GM21515 (cell line): ENCODE results near the gene DLG4.

Experiments used
- ATAC-seq: cut with Tn5 transposase; IDR thresholded peaks from one replicate; pipeline ENCODE4 v1.9.1; 2021; ENCODE audit not compliant: unreplicated experiment

The DLG4 gene

GRCh38 chr17:7233701-7234082 is 14.1 kb upstream of the DLG4 start:
- ATAC-seq: peak; percentile 0

GRCh38 chr17:7232114-7232513 is 12.5 kb upstream of the DLG4 start:
- no peak for ATAC-seq

DNA sequence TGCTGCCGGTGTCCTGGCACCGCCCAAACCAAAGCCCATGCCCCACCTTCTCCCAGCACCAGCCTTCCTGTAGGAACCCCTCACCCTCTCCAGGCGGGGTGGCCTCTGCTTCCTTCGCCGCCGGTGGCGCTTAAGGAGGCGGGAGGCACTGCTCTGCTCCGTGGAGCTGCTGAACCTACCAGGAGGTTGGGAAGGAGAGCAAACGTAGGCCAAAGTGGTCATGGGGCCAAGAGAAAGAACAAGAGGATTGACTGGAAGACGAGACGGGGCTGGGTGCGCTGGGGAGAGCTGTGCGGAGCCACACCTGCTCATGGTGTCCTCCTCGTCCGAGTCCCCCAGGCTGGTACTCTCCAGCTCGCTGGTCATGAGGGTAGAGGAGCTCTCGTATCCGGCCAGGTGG is 9.9 kb upstream of the DLG4 start:
- no peak for ATAC-seq

GRCh38 chr17:7228920-7229319 is 9.3 kb upstream of the DLG4 start:
- no peak for ATAC-seq

GRCh38 chr17:7226721-7227710 is 7.4 kb upstream of the DLG4 start:
- ATAC-seq: no peak

DNA sequence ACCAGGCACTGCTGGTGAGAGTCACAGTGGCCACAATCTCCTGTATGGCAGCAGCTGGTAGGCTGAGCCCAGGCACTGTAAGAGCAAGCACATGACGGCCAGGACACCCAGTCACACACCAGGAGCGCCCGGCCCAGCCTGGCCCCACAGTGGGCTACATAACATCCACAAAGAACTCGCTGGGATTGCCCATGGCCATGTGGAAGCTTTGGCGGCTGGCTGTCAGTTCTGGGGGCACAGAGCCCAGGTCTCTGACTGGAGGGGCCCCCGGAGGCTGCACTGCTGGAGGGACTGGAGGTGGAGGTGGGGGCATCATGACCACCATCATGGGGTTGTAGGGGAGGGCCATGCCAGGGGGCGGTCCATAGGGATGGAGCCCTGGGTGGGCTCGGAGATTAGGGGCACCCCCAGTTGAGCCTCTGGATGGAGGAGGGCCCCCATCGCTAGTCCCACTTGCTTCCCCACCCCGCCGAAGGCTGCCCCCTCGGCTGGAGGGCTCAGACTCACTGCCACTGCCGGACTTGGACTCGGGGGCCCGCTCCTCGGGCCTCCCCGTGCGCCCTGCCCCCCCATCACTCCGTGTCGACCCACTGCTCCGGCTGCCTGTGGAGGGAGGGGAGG is 6.2 kb upstream of the DLG4 start:
- no peak for ATAC-seq

DNA sequence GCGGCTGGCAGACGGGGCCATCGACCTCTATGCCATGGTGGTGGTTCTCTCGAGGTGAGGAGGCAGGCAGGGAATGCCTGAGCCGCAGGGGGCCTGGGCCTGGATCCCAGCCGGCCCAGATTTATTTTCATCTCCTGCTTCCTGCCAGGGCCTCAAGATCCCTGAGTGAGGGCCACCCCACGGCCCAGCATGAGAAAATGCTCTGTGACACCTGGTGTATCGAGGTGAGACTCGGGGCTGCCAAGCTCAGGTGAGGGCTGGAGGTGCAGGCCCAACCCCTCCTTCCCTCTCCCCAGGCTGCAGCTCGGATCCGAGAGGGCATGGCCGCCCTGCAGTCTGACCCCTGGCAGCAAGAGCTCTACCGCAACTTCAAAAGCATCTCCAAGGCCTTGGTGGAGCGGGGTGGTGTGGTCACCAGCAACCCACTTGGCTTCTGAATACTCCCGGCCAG is 5.0 kb upstream of the DLG4 start:
- ATAC-seq: no peak

GRCh38 chr17:7224110-7224509 is 4.5 kb upstream of the DLG4 start:
- ATAC-seq: no peak

DNA sequence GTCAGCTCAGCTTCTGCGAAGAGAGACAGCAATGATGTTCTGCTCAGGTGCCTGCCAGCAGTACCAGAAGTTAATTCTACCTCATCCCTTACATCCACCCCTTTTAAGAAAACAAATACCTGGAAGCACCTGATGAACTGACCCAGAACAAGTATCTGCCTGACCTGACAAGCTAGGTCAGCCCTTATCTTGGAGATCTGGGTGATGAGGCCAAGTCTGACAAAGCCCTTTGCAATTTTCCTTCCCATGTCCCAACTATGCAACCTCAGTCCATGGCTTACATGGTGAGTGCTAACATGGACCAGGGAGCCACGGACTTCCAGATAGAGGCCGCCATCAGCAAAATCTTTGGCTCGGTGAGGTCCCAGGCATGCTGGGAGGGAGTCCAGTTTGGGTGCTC is 3.7 kb upstream of the DLG4 start:
- ATAC-seq: no peak

DNA sequence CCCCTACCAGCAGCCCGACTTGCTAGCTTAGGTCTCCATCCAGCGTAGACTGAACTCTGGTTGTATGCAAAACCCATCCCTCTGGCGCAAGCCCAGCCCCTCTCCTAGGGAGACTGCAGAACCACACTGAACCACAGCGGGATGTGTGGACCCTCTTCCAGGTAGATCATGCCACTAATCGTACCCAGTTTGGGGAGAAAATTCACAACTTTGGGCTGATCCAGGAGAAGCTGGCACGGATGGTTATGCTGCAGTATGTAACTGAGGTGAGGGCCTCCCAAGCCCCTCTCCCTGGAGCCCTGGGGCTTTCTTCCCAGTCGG is 3.3 kb upstream of the DLG4 start:
- no peak for ATAC-seq

DNA sequence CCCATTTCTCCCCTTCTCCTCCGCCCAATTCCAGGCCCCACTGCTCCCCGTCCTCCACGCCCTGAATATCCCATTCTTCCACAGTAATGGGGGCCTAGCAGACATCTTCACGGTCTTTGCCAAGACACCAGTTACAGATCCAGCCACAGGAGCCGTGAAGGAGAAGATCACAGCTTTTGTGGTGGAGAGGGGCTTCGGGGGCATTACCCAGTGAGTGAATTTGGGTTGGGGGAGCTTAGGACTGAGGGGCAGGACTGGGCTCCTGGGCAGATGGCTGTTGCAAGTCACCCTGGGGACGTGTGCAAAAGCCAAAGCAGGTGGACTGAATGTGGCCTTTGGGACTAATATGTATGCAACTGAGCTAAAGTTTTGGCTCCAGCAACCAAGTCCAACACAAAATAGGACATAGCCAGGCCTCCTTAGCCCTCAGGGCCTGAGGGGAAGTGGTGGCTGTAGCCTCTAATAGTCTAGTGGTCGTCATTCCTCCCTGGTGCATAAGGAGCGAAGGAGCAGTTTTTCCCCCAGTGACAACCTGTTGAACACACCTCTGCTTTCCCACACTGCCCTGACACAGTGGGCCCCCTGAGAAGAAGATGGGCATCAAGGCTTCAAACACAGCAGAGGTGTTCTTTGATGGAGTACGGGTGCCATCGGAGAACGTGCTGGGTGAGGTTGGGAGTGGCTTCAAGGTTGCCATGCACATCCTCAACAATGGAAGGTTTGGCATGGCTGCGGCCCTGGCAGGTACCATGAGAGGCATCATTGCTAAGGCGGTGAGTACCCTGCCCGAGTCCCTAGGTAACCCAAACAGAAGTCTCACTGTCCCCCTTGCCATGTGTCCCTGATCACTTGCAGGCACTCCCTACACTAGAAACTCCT is 2.7 kb upstream of the DLG4 start:
- ATAC-seq: no peak

DNA sequence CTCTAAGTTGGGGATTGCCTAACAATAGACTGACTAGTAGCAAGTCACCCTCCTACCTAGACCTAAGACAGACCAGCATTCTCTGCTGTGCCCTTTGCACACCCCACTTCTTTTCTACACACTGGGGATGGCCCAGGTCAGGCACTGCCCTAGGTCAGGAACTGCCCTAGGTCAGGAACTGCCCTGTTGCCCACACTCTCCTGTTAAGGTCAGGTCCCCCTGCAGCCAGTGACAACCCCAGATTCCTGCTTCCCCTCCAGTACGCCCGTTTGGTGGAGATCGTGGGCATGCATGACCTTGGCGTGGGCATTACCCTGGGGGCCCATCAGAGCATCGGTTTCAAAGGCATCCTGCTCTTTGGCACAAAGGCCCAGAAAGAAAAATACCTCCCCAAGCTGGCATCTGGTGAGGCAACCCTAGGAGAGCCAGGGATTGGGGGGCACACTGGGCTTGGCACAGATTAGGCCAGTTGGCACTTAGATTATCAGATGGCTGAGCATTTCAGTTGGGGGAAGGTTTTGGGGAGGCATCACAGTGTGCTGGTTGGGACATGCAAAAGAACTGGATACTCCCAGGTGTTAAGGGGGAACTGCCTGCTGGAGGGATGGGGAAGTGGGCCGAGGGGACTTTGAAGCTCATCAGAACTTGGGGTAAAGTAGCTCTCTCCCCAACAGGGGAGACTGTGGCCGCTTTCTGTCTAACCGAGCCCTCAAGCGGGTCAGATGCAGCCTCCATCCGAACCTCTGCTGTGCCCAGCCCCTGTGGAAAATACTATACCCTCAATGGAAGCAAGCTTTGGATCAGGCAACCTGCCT is 1.8 kb upstream of the DLG4 start:
- no peak for ATAC-seq

DNA sequence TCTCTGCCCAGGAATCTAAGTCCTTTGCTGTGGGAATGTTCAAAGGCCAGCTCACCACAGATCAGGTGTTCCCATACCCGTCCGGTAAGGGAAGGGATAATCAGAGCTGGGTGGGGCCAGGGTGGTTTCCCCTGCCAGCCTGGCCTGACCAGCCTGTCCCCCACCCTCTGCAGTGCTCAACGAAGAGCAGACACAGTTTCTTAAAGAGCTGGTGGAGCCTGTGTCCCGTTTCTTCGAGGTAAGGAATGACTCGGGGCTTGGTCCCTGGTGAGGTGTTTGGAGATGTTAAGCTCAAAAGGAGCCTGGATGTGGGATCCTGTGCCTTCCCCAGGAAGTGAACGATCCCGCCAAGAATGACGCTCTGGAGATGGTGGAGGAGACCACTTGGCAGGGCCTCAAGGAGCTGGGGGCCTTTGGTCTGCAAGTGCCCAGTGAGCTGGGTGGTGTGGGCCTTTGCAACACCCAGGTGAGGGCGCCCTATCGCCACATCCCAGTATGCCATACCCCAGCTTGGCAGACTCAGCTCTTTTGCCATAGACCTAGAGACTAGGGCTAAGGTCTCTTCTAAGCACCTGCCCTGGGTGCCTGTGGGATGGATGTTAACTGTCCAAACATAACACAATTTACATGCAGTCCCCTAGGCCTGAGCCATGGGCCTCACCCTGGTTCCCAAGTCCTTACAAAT is 1.1 kb upstream of the DLG4 start:
- ATAC-seq: no peak

GRCh38 chr17:7219229-7219811 is 316 bp downstream of the DLG4 start:
- no peak for ATAC-seq

- no peak for ATAC-seq
These were observed 878 bp downstream of the DLG4 start for GRCh38 chr17:7218758-7219157.

GRCh38 chr17:7218166-7218565 is 1.5 kb downstream of the DLG4 start:
- ATAC-seq: no peak

DNA sequence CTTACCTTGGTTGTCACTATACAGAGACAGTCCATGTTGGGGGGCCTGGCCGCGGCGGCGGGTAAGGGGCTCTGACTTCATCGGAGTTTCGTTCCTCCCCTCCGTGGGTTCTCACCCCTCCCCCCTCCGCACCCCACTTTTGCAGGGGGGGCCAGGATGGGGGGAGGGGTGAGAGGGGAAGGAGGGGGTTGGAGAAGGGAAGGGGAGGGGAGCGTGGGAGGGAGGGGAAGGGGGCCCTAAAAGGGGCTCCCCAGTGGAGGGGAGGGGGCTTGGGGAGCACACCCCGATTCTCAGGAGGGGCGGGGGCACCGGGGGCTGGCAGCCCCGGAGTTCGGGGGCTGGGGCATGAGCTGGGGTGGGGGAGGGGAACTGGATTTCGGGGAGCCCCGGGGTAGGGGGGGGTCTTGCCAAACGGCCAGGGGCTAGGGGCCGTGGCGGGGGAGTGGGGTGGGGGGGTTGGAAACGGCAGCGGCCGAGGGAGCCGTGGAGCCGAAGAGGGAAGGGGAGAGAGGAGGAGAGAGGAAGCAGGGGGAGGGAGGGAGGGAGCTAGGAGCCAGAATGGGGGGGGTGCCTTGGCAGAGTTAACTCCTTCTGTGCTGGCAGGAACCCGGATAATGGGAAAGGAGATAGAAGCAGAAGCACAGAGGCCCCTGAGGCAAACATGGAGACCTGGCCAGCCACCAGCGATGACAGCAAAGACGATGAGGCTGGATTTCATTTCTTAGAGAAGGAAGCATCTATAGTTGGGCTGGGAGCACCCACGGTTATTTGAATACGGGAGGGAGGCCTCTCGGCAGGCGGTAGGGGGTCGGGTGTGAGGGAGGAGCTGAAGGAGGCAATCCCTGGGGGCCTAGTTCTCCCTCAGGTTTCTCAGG is 2.3 kb downstream of the DLG4 start:
- no peak for ATAC-seq

DNA sequence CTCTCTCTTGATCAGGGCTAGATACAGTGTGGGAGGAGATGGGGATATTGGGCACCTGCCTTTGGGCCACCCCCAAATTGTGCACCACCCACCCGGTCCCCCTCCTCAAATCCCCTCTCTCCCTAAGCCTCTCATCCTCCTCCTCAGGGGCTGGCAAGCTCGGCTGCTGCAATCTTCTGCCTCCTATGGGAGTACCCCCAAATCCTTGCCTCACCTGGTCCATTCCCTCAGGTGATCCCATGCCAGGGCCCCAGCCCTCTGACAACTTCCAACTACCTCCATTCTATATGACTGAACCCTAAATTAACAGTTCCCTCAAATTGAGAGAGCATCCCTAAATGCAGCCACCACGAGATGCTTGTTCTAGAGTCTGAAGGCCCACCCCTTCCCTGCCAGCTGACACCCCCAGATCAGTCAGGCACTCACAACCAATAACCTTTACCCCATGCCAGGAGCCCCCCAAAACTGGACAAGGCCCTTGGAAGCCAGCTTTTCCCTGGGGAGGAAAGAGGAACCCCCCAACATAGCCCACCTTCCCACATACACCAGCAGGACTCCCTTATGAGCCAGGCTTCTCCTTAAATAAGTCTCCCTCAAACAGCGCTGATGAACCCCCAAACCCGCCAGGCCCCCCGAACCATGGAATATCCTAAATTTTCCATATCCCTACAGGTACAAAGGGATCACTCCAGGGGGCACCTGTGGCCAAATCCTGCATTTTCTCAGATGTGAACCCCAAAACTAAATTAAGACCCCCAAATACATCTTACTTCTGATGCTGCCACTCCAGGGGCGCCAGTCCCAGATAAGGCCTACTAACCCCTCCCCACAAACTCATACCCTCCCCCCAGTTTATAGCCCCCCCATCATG is 3.2 kb downstream of the DLG4 start:
- ATAC-seq: no peak
